Astrocyte of the cerebellum (primary cell): ENCODE results near the gene MCL1.

ENCODE experiments used
- DNase-seq: peaks from one replicate; pipeline ENCODE4 v3.0.0-alpha.2; 2011; ENCODE audit warnings: low read depth
- H3K4me3 ChIP-seq: 2 replicates; pipeline ENCODE4 v1.5.1; 2011; ENCODE audit warnings: mild to moderate bottlenecking, low read depth, low read length, moderate library complexity
- CTCF ChIP-seq: IDR thresholded peaks from 2 replicates; pipeline ENCODE4 v1.5.1; 2012; ENCODE audit warnings: low read length, low read depth, moderate library complexity, mild to moderate bottlenecking; ENCODE audit errors: missing control alignments
- in situ Hi-C: cut with HindIII; loops from 2 replicates; pipeline ENCODE4 v1.10.0; 2017; ENCODE audit warnings: low sequenced_read_pairs

The MCL1 gene

DNA sequence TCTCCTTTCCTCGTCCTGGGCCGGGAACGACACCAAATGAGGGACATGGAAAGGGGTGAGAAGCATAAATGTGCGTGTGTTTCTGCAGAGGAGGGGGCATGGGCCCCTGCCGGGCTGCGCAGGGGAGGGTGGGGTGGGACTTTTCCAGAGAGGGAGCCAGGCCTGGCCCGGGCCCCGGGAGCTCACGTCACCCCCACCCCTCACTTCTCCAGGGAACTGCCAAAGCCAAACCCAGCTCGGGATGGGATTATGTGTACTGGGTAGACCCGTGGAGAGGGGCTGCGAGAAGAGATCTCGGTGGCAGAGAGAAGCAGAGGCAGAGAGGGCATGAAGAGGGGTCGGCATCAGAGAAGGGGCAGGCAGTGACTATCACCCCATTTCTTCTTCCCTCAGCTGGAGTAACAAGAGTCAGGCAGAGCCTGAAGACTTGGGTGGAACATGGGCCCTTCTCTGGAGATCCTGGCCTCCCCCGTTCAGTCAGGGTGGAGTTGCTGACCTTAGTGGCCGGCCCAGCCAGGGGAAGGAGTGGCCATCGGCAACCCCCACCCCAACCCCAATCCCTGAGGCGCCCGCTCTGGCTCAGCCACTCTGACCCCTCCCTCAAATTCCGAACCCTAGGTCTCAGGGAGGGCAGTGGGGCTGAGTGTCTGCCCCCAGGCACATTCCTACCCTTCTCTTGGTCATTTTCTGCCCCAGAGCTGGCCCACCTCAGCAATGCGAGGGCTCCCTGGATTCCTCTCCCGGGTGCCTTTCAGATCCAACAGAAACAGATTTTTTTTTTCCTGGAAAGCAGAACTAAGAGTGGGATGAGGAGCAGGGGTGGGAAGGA, 29.0 kb downstream of the MCL1 start:
- in situ Hi-C loops: no loop called here
- no peak for DNase-seq

GRCh38 chr1:150549496-150550221, 29.8 kb downstream of the MCL1 start:
- no peak for TF ChIP-seq CTCF
- H3K4me3 ChIP-seq: peak overlapping the region; percentile 49
- DNase-seq: no peak
- in situ Hi-C loops: no loop called here

More for the DNA sequence above, 29.0 kb downstream of the MCL1 start:
- H3K4me3 ChIP-seq: no peak overlapping the region
- no peak for TF ChIP-seq CTCF

DNA sequence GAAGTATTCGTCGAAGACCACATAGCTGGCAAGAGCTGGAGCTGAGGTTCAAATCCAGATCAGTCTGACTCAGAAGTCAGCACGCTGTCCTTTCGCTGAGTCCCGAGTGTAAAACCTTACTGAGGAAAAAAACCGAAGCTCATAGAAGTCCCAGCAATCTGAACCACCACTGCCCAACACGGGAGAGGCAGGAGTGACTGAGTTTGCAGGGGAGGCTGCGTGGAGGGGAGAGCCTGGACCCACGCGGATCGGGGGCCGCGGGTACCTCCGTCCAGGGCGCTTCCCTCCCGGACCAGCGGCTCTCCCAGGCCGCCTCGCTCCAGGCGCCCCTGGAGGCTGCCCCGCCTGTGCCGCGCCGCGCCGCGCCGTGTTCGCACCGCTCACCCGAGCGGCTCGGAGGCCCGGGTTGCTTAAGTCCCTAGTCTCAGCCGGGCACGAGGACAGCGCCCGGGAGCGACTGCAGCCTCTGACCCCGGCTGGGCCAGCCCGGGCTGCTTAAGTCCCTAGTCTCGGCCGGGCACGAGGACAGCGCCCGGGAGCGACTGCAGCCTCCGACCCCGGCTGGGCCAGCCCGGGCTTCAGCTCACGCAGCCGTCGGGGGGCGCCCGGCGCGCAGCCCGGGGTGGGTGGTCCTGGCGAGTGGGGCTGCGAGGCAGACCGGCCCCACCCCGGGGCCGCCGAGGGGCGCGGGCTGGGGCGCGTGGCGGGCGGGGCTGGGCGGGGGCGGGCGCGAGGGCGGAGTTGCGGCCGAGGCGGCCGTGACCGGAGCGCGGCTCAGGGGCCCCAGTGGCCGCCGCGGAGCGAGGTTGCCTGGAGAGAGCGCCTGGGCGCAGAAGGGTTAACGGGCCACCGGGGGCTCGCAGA, 30.5 kb downstream of the MCL1 start, which contains the start of gene ADAMTSL4:
ADAMTSL4 (plus strand) TSS at position 777 of the 864 bp plus-strand sequence. CDS start 2,881 bp downstream, outside the sequence.
- TF ChIP-seq CTCF: peak; percentile 14
- H3K4me3 ChIP-seq: peak within 1 kb of the TSS; percentile 49
- DNase-seq: no peak
- in situ Hi-C loops: no loop called here

DNA sequence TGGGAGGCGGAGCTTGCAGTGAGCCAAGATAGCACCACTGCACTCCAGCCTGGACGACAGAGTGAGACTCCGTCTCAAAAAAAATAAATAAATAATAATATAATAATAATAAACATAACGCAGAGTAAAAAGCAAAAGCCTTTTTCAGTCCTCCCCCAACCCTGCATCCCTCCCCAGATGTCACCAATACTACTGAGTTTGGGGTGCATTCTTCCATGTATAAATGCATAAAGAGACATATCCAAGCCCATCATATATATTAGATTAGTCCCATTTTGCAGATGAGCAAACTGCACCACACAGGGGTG, 31.1 kb downstream of the MCL1 start:
- no peak for DNase-seq
- H3K4me3 ChIP-seq: peak overlapping the region; percentile 49
- no peak for TF ChIP-seq CTCF
- in situ Hi-C loops: no loop called here

DNA sequence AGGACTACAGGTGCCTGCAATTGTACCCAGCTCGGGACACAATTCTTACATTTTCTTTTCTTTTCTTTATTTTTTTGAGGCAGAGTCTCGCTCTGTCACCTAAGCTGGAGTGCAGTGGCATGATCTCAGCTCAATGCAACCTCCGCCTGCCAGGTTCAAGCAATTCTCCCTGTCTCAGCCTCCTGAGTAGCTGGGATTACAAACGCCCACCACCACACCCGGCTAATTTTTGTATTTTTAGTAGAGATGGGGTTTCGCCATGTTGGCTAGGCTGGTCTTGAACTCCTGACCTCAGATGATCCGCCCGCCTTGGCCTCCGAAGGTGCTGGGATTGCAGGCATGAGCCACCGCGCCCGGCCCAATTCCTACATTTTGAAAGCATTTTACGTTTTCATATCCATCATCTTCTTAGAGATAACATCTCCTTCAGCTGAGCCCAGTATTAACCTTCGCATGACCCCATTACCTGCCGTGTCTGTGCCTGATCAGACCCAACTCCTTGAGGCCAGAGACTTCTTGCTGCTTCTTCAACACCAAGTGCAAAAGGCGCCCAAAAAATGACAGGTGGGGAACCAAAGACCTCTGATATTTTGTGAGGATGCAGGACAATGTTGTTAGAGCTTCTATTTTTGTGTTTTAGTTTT, 33.0 kb downstream of the MCL1 start:
- DNase-seq: no peak
- no peak for TF ChIP-seq CTCF
- no peak overlapping the region for H3K4me3 ChIP-seq
- in situ Hi-C loops: no loop called here
